Caki2 (cell line): ENCODE results near the gene GOT1. TPM values are rescaled to one million over a fixed set of nuclear protein-coding genes. Genes with fewer than 3 reads are reported as not detected.
A peak's percentile ranks its signal among the peaks of the same experiment; 100 is the strongest.

Experiments
- DNase-seq: peaks from one replicate; pipeline ENCODE4 v3.0.0-alpha.2; 2015; ENCODE audit warnings: low read depth
- in situ Hi-C: cut with HindIII; loops from 2 replicates; pipeline ENCODE4 v1.10.0; 2016; ENCODE audit warnings: low sequenced_read_pairs, low pct_unique_long_range_greater_than_20kb, mixed read lengths
- total RNA-seq: library from RNA; depleted of rRNA; stranded (reverse); fragments of >200 nt; shearing (Covaris generic); gene quantifications from 2 replicates; pipeline ENCODE4 v1.2.3, GENCODE V29; 2014; ENCODE audit warnings: low replicate concordance

The GOT1 gene
- total RNA-seq, 1 experiment from 2014 or later = 25.4 TPM

DNA sequence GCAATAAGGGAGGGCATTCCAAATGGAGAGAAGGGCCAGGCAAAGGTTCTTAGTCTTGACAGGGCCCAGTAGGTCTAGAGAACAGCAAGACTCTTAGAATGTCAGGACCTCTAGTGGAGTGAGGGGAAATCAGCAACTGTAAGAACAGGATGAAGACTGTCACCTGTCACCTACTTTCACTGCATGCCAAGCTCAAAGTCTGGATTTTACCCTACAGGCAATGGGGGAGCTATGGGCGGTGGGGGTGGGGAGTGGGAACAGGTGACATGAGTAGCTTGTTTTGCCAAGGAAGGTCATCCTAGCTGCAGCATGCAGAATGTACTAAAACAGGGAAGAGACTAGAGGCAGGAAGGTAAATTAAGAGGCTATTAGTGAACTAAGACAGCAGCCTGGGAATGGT lies 18.3 kb downstream of the GOT1 start:
- in situ Hi-C loops = no loop called here
- no peak for DNase-seq

DNA sequence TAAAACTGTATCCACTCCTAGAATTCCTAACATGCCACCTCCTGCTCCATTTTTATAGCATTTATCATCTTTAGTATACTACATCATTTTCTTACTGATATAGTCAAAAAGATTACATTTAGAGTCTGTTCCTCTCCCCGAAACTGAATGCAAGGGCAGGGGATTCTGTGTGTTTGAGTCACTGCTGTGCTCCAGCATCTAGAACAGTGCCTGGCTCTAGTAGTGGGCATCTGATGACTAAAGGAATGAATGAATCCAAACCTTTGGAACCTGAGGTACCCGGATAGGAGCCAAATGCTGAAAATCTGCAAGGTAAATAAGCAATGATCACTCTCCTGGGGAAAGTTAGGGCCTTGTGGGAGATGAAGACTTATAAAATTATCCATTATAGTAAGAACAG lies 18.9 kb downstream of the GOT1 start:
- in situ Hi-C loops = no loop called here
- DNase-seq = no peak

DNA sequence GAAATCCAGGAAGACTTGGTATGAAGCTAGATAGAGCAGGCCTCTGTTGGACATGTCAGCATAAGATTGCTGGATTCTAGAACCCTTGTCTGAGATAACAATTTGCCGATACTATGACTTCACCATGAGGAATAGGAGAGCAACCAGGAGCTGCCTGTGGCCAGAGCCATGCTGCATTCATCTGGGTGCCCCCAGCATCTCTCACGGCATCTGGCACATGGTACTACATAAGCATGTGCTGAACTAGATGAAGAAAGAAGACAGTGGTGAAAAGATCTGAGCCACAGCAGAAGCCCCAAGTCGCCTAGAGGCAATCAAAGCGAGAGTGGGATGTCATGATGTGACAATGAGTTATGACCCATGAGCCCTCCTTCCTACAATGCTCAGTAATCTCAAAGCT lies 19.5 kb downstream of the GOT1 start:
- DNase-seq = no peak
- in situ Hi-C loops = no loop called here

DNA sequence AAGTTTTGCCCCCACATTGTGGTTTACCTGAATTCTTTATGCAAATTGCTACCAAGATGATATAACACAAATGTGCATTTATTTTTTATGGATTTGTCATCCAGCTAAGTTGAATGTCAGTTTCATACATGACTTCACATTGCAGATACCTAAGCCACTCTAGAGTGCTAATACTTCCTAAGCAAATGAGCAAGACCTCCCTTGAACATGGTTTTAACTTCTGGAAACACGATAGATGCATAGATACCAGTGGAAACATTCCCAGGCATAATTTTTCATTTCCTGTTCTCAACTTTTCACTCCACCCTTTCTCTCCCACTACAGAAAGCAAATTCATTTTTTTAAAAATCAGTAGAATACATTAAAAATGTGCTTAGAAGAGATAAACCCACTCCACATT lies 20.3 kb downstream of the GOT1 start:
- DNase-seq = no peak
- in situ Hi-C loops = no loop called here

DNA sequence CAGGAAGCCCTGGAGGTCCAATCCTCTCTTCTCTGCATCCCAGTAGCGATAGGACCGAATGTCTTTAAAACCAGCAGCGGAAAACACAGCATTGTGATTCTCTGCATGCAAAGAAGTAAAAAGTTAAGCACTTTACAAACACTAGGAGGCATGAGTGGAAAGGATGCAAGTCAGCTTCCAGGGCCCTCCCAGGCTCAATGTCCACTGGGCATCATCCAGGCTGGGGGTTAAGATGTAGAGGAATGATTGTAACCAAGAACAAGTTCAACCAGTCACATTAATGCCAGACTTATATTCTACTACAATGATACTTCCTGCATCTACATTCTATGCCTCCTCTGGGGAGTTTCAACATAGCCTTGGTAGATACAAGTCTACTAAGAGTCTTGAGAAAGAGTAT lies 24.3 kb downstream of the GOT1 start:
- in situ Hi-C loops = no loop called here

DNA sequence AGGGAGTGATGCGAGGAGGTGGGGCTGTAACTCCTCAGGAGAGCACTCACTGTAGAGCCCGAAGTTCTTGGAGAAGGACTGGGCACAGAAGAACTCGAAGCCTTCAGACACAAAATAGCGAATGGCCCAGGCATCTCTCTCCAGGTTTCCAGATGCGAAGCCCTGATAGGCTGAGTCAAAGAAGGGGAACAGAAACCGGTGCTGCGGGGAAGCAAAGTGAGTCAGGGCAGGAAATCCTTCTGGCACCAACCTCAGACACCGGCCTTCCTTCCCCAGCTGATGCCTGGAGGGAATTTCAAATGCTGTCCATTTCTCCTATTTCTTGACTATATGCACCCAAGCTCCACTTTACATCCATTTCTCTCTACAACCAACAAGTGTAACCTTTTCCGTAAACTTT lies 26.8 kb downstream of the GOT1 start:
- DNase-seq = no peak
- in situ Hi-C loops = no loop called here

More for the DNA sequence above, 24.3 kb downstream of the GOT1 start:
- DNase-seq = no peak

DNA sequence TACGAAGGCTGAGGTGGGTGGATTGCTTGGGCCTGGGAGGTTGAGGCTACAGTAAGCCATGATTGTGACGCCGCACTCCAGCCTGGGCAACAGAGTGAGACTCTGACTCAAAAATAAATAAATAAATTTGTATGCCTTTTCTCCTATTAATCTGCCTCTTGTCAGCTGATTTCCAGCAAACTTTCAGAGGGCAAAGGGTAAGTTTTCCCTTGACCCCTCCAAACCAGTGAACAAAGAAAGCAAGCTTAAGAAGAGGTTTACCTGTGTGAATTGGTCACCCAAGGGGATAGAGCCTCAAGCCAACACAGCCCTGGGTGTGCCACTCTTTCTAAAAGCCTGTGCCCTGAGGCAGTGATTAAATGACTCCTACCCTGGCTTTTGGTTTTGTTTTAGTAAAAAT lies 30.8 kb downstream of the GOT1 start:
- in situ Hi-C loops = no loop called here

DNA sequence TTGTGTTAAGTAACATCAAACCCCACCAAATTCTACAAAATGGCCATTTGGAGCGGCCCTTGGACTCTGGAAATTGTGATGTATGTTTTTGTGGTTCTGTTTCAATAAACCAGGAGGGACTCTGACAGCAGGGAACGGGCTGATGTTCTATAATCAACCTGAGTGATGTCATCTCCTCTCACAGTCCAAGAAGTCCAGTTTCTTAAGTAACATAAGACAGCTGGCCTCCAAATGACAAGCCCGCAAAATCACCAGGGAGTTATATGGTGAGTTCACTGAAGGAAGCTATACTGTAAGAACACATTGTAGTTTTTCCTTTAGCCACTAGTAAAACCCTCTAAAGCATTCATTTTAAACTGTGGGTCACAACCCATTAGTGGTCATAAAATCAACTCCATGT lies 34.0 kb downstream of the GOT1 start:
- in situ Hi-C loops = no loop called here
- no peak for DNase-seq

More for the DNA sequence above, 30.8 kb downstream of the GOT1 start:
- DNase-seq = no peak

DNA sequence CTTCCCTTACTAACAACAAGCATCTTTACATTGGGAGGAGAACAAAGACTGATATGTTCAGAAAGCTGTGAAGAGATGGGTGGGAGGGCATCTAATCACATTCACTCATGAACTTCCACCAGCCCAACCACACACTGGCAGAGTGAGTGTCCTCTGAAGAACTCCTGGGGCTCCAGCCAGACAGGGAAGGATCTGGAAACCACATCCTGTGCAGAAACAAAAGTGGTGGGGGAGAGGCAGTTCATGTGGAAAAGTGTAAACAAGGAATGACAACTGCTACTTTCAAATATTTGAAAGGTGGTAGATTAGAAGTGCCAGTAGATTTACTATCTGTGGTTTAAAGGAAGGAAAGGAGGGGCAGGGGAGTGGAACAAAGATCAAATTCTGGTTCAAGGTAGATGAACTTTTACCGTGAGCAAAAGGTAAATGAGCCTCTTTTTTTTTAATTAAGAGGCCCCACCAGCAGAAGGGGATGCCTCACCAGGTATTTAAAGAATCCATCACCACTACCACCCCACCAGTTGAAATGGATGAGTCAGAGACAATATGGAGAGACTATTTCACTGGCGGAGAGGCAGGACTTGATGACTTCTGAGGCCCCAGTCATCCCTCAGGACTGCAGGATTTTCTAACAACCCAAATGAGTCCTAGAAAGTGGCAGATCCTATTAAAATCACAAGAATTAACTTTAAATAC lies 34.5 kb downstream of the GOT1 start:
- in situ Hi-C loops = no loop called here

DNA sequence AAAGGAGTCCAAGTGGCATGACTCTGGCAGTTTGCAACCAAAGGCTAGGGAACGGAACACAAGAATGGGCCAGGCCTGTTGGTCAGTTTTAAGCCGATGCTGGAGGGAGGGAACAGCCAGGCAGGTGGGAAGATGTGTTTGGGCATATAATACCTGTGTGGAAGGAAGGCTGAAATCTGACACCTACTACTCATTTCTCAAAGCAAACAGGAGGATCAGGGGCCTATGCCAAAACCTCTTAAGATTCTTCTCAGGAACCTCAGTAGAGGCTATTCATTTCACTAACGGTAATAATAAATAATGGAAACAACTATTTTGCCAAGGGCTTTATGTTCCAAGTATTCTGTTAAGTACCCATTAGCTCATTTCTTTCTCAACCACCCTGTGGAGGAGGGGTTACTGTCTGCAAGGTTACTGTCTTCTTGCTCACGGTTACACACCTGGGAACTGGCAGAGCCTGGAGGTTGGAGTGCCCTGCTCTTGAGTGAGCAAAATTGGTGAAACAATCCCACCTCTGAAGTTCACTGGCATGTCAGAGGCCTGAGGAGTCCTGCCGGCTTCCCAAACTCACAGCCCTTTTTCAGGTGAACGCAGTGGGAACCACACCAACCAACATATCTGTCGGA lies 35.5 kb downstream of the GOT1 start:
- in situ Hi-C loops = no loop called here
- DNase-seq = no peak

More for the DNA sequence above, 34.5 kb downstream of the GOT1 start:
- peak; percentile 96 for DNase-seq

DNA sequence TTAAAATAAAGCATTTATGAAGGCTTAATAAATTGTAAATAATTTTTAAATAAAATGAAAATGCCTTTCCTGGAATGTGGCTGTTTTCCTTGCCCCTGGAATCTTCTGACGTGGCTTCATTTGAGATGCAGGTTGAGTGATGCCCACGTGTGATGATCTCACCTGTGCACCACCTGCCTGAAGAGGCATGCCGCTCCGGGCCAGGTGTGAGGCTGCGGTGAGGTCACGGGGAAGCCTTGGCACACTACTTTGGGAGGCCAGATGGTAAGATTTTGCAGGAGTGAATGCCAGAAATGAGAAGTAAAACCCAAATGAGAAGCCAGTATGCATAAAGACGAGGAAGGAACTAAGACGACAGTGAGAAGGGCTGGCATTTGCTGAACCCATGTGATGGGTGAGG lies 36.2 kb downstream of the GOT1 start:
- in situ Hi-C loops = no loop called here
- DNase-seq = no peak

DNA sequence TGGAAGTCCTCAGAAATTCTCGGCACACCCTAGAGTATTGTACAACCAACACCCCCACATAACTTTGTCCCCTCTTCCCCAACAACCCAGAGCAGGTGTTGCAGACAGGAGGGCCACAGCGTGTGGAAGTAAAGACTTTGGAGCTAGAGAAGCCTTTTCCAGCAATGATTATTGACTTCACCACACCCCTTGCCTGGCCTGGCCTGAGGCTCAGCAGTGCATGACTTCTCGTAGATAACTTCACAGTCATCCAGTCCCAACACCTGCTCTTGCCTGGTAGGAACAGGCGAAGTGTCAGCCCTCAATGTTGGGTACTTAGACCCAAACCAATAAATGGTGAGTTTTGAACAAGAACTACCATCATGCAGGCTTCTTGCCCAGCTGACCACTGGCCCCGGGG lies 36.7 kb downstream of the GOT1 start:
- in situ Hi-C loops = no loop called here

DNA sequence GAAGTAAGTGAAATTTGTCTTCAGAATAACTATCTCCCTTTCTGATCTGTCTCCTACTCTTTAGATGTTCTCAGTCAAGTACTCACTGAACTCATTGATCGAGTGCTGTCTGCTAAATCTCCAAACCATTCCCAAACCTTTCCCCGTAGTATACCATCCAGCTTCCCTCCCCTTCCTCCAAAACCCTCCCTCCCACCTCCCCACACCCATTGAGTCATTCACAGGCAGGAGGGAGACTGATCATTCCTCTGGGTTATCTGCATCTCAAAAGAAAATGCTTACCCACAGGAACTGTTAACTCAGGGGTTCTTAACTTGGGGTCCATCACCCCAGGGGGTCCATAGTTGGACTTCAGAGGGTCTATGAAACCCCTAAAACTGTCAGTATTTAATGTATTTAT lies 37.4 kb downstream of the GOT1 start:
- in situ Hi-C loops = no loop called here
- DNase-seq = no peak

More for the DNA sequence above, 36.7 kb downstream of the GOT1 start:
- no peak for DNase-seq

DNA sequence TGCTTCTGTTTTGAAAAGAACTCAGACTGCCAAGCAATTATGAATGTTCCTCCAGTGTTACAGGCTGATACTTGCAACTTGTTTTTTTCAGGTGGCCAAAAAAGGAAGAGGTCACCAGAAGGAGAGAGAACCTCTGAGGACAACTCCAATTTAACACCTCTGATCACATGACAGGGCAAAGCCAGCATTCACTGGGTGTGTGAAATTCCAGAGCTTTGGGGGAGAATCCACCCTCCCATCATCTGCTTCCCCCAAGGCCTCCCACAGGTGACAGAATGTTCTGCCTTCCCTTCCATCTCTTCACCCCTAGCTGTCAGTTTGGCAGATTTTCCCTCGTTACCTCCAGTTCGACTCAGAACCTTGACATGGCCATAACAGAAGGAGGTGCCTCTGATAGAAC lies 39.1 kb downstream of the GOT1 start:
- in situ Hi-C loops = no loop called here
- no peak for DNase-seq

DNA sequence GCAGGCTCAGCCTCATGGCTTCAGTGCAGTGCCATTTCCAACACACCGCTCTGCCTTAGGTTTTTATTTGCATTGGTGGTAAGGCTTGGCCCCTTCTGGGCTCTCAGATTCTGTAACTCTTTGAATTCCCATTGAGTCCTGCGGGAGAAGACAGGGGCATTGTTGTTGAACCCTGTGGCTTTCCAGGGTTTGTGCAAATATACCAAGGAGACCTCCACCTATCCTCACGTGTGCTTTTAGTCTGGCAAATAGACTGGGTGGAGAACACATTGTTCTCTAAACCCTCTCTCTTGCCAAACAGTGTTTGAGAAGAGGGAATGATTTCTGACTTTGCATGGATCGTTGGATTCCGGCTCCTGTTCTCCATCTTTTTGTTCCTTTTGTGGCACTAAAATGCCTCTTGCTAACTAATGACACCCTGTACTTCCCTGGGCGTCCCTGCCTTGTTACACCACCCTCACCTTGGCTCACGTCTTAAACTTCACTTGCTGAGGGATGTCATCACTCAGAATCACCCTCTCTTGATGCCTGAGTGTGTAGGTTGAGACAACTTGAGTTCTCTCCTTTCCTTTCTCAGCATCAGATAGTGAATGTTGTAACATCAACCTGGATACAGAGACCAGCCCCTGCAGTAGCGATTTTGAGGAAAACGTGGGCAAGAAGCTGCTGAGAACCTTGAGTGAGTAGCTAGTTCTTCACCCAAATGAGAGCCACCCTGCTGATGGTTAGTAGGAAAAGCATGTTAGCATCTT lies 40.5 kb downstream of the GOT1 start:
- no peak for DNase-seq
- in situ Hi-C loops = no loop called here

DNA sequence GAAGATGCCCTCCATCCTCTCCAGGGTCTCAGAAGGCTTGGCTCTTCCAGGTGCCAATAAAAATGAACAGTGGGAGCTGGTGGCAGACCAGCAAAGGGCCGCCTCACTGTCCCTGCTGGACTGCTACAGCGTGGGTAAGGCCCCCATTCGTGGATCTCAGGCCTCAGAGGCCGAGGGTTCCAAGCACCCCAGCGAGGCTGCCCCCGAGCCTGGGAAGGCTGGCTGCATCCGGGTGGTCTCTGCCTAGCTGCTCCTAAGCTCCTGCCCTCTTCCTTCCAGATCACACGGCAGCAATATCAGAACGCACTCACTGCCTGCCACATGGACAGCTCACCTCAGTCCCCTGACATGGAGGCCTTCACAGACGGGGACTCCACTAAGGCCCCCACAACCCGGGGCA lies 42.9 kb downstream of the GOT1 start:
- in situ Hi-C loops = no loop called here
- no peak for DNase-seq

DNA sequence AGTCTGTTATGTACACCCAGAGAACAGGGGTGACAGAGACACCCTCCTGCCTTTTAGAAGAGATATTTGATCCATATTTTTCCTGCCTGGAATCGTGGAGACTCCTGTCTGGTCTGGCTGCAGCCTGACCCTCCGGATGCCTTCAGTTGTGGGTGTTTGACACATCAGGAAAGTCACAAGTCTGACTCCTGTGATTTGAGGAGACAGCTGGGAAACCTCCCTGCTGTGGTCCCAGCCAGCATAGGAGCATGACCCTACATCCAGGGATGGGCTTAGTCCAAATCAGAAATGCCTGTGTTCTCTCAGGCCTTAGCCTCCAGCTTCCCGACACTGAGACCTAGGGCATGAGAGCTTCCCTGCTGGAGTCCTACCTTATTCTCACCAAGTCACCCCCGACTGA lies 43.4 kb downstream of the GOT1 start:
- in situ Hi-C loops = no loop called here
- DNase-seq = no peak

DNA sequence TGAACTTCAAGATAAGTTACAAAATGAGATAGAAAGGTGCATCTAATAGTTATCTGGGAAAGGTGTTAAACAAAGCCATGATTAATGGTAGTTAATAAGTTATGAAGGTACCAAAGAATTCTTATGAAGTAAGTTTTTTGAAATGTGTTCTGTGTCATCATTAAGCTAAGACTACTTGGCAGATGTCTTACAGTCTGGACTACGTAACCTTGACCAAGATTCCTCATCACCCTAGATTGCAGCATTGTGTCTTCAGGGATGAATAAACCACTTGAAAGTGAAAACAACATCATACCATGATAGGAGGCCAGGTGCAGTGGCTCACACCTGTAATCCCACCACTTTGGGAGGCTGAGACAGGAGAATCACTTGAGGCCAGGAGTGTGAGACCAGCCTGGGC lies 48.2 kb downstream of the GOT1 start:
- in situ Hi-C loops = no loop called here
- no peak for DNase-seq

DNA sequence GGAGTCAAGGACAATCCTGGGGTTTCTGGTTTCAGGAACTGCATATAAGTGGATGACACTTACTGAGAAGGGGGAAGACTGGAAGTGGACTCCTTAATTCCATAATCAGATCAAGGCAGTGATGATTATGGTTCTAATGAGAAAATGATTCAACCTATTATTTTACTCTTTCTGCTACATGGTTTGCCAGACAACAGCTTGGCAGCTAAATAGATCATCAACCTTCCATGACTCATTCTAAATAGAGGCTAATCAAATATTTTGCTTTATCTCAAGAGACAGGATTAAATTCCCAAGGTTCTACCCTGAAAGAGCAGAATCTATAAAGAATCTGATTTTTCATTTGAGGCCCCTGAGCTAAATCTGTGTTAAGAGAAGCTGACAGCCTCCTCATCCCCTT lies 55.0 kb downstream of the GOT1 start:
- DNase-seq = no peak

More for the DNA sequence above, 55.0 kb downstream of the GOT1 start:
- in situ Hi-C loops = no loop called here
